Activated CD8-positive, alpha-beta memory T cell treated with anti-CD3 and anti-CD28 coated beads for 48 hours (primary cell): ENCODE results near the gene GPATCH4.
A peak's percentile ranks its signal among the peaks of the same experiment; 100 is the strongest.
"Not testable (repeated sequence)": the region's sequence is repeated elsewhere in the genome, so short reads cannot be mapped to it uniquely, and the experiment has no call there.

Experiments used
- DNase-seq, 3 experiments: peaks; one replicate each; pipeline ENCODE4 v3.0.0-alpha.2; 2020; ENCODE audit warnings: low read depth in 2 of 3, low spot score in 2 of 3

Gene GPATCH4

DNA sequence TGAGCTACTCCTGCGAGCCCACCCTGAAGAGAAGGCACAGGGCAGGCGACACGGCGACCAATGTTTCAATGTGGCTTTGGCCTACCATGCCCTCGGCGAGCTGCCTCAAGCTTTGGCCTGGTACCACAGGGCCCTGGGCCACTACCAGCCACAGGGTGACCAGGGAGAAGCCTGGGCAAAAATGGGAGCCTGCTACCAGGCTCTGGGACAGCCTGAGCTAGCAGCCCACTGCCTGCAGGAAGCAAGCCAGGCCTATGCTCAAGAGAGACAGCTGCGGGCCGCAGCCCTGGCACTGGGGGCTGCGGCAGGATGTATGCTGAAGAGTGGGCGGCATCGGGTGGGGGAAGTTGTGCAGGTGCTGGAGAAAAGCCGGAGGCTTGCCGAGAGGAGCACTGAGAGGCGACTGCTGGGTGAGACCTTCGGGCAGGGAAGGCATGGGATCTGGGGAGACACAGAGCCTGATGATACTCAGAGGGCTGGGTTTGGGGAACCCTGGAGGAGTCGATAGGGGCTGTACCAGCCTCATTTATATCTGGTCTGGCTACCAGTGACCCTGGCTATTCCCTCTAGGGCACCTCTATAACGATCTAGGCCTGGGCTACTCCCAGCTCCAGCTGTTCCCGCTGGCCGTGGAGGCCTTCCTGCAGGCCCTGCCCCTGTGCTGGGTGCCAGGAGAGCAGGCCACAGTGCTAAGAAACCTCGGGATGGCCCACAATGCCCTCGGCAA lies 19.5 kb downstream of the GPATCH4 start:
- DNase-seq: peak in 2 of 3 experiments; percentile 45 to 53

GRCh38 chr1:156579472-156579871 lies 21.8 kb downstream of the GPATCH4 start, which contains the start of gene TTC24:
TTC24 (plus strand) TSS chr1:156579723; CDS start chr1:156581365, 1,642 bp downstream.
- DNase-seq: no peak

GRCh38 chr1:156578055-156578454 lies 23.2 kb downstream of the GPATCH4 start:
- no peak for DNase-seq

DNA sequence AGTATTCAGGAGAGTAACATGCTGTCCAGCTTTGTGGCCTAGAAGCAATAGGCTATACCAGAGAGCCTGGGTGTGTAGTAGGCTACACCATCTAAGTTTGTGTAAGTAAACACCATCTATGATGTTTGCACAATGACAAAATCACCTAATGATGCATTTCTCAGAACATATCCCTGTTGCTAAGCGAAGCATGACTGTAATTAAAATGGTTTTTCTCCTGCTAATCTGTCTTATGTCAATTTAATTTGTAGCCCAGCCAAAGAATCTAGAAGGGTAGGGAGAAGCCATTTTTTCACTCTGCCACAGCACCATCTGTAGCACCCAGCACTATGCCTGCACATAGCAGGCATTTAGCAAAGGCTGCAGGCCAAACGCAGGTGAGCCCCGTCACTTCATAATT lies 23.7 kb downstream of the GPATCH4 start:
- DNase-seq: no peak

GRCh38 chr1:156574039-156574633 lies 27.1 kb downstream of the GPATCH4 start:
- DNase-seq: no peak

- no peak for DNase-seq
These were observed 28.6 kb downstream of the GPATCH4 start for GRCh38 chr1:156572663-156573018.

GRCh38 chr1:156571919-156572662 lies 29.2 kb downstream of the GPATCH4 start, which contains the start of gene IQGAP3:
IQGAP3 (minus strand) TSS chr1:156572565; CDS start chr1:156572529, 36 bp downstream.
- DNase-seq: peak in 2 of 3 experiments; percentile 38 to 44

DNA sequence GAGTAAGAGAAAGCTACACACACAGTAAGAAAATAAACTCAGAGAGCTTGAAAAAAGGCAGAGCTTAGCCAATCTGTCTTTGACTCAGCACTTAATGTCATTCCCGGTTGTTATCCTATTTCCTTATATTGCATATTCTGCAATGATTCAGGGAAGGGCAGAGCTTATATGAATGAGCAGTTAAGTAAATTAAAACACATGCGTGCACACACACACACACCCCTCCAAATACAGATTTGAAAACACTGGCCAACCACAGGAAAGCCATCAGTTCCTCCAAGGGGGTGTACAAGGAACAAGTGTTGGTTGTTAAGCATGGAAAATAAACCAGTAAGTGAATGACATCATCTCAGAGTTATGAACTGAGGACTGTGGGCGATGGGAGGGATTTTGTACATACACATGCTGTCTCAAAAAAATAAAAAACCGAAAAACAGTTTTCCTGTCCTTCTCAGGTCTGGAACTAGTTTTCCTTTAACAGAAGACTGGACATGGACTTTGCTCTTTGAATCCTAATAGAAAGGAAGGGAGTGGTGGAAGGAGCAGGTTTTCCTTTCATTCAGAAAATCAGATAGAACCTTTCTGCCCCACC lies 29.9 kb downstream of the GPATCH4 start:
- DNase-seq: no peak

GRCh38 chr1:156566436-156566835 lies 34.8 kb downstream of the GPATCH4 start:
- no peak for DNase-seq

DNA sequence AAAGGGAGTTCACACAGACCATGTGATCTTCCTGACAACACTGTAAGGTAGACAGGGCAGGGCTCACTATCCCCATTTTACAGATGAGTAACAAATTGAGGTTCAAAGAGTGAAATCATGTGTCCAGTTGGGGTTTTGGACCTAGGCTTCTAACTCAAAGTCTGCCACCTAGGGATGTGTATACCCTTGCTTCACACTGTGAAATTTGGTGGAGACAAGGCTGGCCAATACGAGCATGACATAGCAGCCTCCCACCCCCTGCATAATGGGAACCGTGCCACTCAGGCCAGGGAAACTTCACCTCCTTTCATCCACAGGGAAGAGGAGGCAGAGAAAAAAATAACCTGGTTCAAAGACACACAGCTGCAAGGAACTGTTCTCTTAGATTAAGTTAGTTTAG lies 35.8 kb downstream of the GPATCH4 start:
- DNase-seq: no peak

DNA sequence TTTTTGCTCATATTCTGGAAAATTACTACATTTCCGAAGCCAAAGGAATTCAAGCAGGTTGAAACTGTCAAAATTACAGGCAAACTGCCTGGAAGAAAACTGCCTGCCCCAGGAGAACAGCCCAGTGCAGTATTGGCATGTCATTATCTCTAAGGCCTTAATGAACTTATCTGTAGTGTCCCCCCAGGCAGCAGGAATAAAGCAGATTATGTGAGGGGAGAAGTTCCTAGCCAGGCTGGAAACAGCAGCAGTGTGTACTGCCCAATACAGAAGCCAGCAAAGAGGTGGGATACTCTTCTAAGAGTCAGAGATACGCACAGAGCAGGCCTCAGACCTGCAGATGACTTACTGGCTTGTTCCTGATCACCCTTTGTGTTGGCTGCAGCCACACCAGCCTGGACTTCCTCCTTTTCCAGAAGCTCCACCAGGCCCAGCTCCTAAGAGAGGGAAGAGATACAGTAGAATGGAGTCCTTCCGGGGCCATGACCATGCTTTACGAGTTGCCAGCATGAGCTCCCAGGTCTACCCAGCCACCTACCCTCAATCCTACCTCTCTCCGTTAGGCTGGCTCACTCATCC lies 40.6 kb downstream of the GPATCH4 start:
- no peak for DNase-seq

- no peak for DNase-seq
These were observed 41.4 kb downstream of the GPATCH4 start for GRCh38 chr1:156559797-156560385.

GRCh38 chr1:156559086-156559796 lies 42.0 kb downstream of the GPATCH4 start:
- no peak for DNase-seq

- no peak for DNase-seq
These were observed 44.9 kb downstream of the GPATCH4 start for GRCh38 chr1:156556354-156556753.

DNA sequence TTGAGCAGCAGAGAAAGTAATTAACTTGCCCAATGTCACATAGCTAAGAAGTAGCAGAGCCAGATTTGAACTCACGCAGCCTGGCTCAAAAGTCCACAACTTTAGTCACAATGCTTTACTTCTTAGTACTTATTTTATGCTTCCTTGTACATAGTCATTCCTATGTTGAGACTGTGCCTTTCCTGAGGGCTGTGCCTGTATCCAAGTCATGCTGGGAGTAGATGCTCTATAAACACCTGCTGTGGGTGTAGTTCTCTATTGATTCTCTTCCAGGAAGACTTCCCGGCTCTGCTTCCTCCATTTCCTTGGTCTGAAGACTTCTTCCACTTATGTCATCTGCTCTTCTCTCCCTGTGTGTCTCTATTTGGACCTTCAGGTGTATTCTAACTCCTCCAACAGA lies 45.6 kb downstream of the GPATCH4 start:
- no peak for DNase-seq

DNA sequence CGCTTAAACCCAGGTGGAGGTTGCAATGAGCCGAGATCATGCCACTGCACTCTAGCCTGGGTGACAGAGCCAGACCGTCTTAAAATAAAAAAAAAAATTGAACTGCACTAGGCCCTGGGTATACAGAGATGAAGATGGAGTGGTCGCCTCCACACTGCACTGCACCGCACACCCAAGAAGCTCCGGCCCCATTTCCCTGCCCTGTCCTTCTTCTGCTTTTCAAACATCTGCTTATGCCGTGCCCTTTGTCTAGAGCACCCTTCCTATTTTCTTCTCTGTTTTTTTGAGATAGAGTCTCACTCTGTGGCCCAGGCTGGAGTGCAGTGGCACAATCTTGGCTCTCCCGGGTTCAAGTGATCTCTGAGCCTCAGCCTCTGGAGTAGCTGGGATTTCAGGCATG lies 46.3 kb downstream of the GPATCH4 start:
- no peak for DNase-seq

GRCh38 chr1:156553860-156554485 lies 47.3 kb downstream of the GPATCH4 start:
- DNase-seq: no peak

GRCh38 chr1:156552937-156553336 lies 48.3 kb downstream of the GPATCH4 start:
- not testable (repeated sequence) for DNase-seq

GRCh38 chr1:156552518-156552917 lies 48.8 kb downstream of the GPATCH4 start:
- no peak for DNase-seq

DNA sequence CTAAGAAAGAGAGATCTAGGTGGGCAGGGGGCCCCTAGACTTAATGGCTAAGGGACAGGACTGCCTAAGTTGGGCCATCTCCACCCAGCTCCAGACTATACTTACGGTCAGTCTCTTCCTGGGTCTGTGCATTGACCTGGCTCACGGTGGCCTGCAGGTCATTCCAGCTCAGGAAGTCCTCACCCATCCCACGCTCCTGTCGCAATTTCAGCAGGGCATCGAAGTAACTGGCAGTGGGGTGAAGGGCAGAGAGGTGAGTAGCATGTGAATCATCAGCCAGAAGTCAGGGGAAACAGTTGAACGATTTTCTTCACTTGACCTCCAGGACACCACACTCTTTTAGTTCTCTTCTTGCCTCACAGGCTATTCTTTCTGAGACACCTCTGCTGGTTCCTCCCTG lies 49.4 kb downstream of the GPATCH4 start:
- DNase-seq: no peak
